ENCODE results near the gene IQCN.

DNA sequence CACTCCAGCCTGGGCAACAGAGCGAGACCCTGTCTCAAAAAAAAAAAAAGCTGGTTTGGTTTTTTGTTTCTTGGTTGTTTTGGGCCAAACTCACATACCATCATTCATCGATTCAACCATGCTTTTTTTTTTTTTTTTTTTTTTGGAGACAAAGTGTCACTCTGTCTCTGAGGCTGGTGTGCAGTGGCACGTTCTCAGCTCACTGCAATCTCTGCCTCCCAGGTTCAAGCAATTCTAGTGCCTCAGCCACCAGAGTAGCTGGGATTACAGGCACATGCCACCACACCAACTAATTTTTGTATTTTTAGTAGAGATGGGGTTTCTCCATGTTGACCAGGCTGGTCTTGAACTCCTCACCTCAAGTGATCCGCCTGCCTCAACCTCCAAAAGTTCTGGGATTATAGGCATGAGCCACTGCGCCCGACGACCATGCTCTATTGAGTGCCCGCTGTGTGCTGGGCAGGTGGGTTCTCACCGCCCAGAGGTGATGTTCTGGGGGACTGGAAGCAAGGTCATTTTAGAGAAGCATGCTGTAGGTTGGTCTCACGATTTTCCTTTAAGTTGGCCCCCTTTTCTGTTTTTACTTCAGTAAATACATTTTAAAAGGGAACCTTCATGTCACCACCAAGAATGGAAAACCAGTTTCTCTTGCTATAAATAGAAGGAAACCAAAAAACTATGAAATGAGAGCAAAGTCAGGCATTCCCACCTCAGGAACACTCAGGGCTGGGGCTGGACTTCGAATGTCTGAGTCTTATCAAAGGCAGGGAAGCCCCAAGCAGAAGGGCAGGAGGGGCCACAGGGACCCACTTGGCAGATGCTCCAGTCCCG is 15.4 kb upstream of the IQCN start:
- TF ChIP-seq, protein P1, sequence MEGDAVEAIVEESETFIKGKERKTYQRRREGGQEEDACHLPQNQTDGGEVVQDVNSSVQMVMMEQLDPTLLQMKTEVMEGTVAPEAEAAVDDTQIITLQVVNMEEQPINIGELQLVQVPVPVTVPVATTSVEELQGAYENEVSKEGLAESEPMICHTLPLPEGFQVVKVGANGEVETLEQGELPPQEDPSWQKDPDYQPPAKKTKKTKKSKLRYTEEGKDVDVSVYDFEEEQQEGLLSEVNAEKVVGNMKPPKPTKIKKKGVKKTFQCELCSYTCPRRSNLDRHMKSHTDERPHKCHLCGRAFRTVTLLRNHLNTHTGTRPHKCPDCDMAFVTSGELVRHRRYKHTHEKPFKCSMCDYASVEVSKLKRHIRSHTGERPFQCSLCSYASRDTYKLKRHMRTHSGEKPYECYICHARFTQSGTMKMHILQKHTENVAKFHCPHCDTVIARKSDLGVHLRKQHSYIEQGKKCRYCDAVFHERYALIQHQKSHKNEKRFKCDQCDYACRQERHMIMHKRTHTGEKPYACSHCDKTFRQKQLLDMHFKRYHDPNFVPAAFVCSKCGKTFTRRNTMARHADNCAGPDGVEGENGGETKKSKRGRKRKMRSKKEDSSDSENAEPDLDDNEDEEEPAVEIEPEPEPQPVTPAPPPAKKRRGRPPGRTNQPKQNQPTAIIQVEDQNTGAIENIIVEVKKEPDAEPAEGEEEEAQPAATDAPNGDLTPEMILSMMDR (conservative IDR thresholded peaks at IDR 0.05; ENCODE audit: low read depth, low read length), result no peak
- TF ChIP-seq, protein P2, sequence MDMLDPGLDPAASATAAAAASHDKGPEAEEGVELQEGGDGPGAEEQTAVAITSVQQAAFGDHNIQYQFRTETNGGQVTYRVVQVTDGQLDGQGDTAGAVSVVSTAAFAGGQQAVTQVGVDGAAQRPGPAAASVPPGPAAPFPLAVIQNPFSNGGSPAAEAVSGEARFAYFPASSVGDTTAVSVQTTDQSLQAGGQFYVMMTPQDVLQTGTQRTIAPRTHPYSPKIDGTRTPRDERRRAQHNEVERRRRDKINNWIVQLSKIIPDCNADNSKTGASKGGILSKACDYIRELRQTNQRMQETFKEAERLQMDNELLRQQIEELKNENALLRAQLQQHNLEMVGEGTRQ (IDR thresholded peaks at IDR 0.05; ENCODE audit: low read depth, low read length), result no peak
- TF ChIP-seq POLR2A (IDR thresholded peaks at IDR 0.05; ENCODE audit: low read depth, low read length) (no peak), RAD21 (IDR thresholded peaks at IDR 0.05; ENCODE audit: low read length) (no peak), RCOR1 (IDR thresholded peaks at IDR 0.05; ENCODE audit: insufficient replicate concordance, low read length) (no peak), MAZ (IDR thresholded peaks at IDR 0.05; ENCODE audit: borderline replicate concordance, low read depth, low read length) (no peak), SMC3 (IDR thresholded peaks at IDR 0.05; ENCODE audit: low read depth, low read length) (no peak), CEBPB (IDR thresholded peaks at IDR 0.05; ENCODE audit: low read depth, low read length) (no peak), BHLHE40 (IDR thresholded peaks at IDR 0.05; ENCODE audit: low read depth, low read length) (no peak), MXI1 (IDR thresholded peaks at IDR 0.05; ENCODE audit: borderline replicate concordance, low read depth, low read length) (no peak), MAFK (IDR thresholded peaks at IDR 0.05; ENCODE audit: low read depth, low read length) (no peak), RFX5 (IDR thresholded peaks at IDR 0.05; ENCODE audit: low read depth, low read length) (no peak), CHD1 (IDR thresholded peaks at IDR 0.05; ENCODE audit: low read depth, low read length) (no peak)

Data from IMR-90 (cell line).